PFSK-1 (cell line): ENCODE measurements around the gene MYO9A.

Experiments
- FOXP2 ChIP-seq: optimal IDR thresholded peaks from 2 replicates; pipeline ENCODE3; 2011; ENCODE audit warnings: borderline replicate concordance, control low read depth, inconsistent platforms; ENCODE audit not compliant: insufficient read depth; ENCODE audit errors: extremely low read length, extremely low read depth
- POLR2AphosphoS5 ChIP-seq: IDR thresholded peaks from 2 replicates; pipeline ENCODE4 v1.6.1; 2012; ENCODE audit warnings: low read depth, mild to moderate bottlenecking, control low read depth, low read length, moderate library complexity
- SIN3A ChIP-seq: IDR thresholded peaks from 2 replicates; pipeline ENCODE4 v1.6.1; 2012; ENCODE audit warnings: mild to moderate bottlenecking, low read length, moderate library complexity, borderline replicate concordance; ENCODE audit not compliant: insufficient read depth
- TAF1 ChIP-seq: IDR thresholded peaks from 2 replicates; pipeline ENCODE4 v1.6.1; 2012; ENCODE audit warnings: low read length, control low read depth, borderline replicate concordance; ENCODE audit not compliant: insufficient read depth
- TF ChIP-seq, protein P1 (sequence below), 2 experiments: IDR thresholded peaks; 2 replicates each; pipeline versions ENCODE4 v1.6.1 to v1.8.0; 2011 to 2012; ENCODE audit warnings: low read depth in 2 of 2, low read length in 2 of 2, control low read depth in 1 of 2, inconsistent platforms in 1 of 2, mild to moderate bottlenecking in 1 of 2, moderate library complexity in 1 of 2; ENCODE audit not compliant: insufficient read depth in 1 of 2

- TF ChIP-seq SIN3A (no peak), POLR2AphosphoS5 (no peak), TAF1 (no peak), FOXP2 (no peak)
- TF ChIP-seq, protein P1, sequence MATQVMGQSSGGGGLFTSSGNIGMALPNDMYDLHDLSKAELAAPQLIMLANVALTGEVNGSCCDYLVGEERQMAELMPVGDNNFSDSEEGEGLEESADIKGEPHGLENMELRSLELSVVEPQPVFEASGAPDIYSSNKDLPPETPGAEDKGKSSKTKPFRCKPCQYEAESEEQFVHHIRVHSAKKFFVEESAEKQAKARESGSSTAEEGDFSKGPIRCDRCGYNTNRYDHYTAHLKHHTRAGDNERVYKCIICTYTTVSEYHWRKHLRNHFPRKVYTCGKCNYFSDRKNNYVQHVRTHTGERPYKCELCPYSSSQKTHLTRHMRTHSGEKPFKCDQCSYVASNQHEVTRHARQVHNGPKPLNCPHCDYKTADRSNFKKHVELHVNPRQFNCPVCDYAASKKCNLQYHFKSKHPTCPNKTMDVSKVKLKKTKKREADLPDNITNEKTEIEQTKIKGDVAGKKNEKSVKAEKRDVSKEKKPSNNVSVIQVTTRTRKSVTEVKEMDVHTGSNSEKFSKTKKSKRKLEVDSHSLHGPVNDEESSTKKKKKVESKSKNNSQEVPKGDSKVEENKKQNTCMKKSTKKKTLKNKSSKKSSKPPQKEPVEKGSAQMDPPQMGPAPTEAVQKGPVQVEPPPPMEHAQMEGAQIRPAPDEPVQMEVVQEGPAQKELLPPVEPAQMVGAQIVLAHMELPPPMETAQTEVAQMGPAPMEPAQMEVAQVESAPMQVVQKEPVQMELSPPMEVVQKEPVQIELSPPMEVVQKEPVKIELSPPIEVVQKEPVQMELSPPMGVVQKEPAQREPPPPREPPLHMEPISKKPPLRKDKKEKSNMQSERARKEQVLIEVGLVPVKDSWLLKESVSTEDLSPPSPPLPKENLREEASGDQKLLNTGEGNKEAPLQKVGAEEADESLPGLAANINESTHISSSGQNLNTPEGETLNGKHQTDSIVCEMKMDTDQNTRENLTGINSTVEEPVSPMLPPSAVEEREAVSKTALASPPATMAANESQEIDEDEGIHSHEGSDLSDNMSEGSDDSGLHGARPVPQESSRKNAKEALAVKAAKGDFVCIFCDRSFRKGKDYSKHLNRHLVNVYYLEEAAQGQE (IDR thresholded peaks at IDR 0.05; ENCODE audit: insufficient read depth in 1 of 2, low read depth in 2 of 2, low read length in 2 of 2), result no peak
Measured at GRCh38 chr15:72127724-72128322, 9.9 kb upstream of the MYO9A start.
